Hepatocyte (in vitro differentiated cells): ENCODE results near the gene RBM23. TPM values are rescaled to one million over a fixed set of nuclear protein-coding genes. Genes with fewer than 3 reads are reported as not detected.
"Not testable (repeated sequence)": the region's sequence is repeated elsewhere in the genome, so short reads cannot be mapped to it uniquely, and the experiment has no call there.

ENCODE experiments used
- DNase-seq: peaks from one replicate; pipeline ENCODE4 v3.0.0-alpha.2; 2016; ENCODE audit warnings: low spot score
- H2AFZ ChIP-seq: fragments of 200-600 bp; sonication (generic); 2 replicates; pipeline ENCODE4 v1.6.0; 2016; ENCODE audit warnings: antibody characterized with exemption, mild to moderate bottlenecking
- H3K27ac ChIP-seq: fragments of 200-600 bp; sonication (generic); 2 replicates; pipeline ENCODE4 v1.5.1; 2016; ENCODE audit warnings: mild to moderate bottlenecking
- H3K27me3 ChIP-seq: fragments of 200-600 bp; sonication (generic); 2 replicates; pipeline ENCODE4 v1.6.1; 2016
- H3K36me3 ChIP-seq: fragments of 200-600 bp; sonication (generic); replicated peaks from 2 replicates; pipeline ENCODE4 v1.5.1; 2016; ENCODE audit warnings: low read depth; ENCODE audit not compliant: insufficient read depth
- H3K4me1 ChIP-seq: fragments of 200-600 bp; sonication (generic); 2 replicates; pipeline ENCODE4 v1.5.1; 2016; ENCODE audit warnings: mild to moderate bottlenecking, moderate library complexity; ENCODE audit not compliant: insufficient read depth
- H3K4me2 ChIP-seq: fragments of 200-600 bp; sonication (generic); 2 replicates; pipeline ENCODE4 v1.6.0; 2016
- H3K4me3 ChIP-seq: fragments of 200-600 bp; sonication (generic); 2 replicates; pipeline ENCODE4 v1.5.1; 2016; ENCODE audit warnings: mild to moderate bottlenecking
- H3K79me2 ChIP-seq: fragments of 200-600 bp; sonication (generic); 2 replicates; pipeline ENCODE4 v1.6.0; 2017; ENCODE audit warnings: mild to moderate bottlenecking
- H3K9me2 ChIP-seq: fragments of 200-600 bp; sonication (generic); replicated peaks from 2 replicates; pipeline ENCODE4 v1.6.0; 2017; ENCODE audit warnings: mild to moderate bottlenecking; ENCODE audit not compliant: insufficient read depth
- H3K9me3 ChIP-seq: fragments of 200-600 bp; sonication (generic); 2 replicates; pipeline ENCODE4 v1.5.1; 2016; ENCODE audit warnings: low read depth, mild to moderate bottlenecking
- H4K20me1 ChIP-seq: fragments of 200-600 bp; sonication (generic); 2 replicates; pipeline ENCODE4 v1.6.0; 2016; ENCODE audit warnings: mild to moderate bottlenecking; ENCODE audit not compliant: insufficient read depth, poor library complexity, severe bottlenecking
- CTCF ChIP-seq: fragments of 200-600 bp; sonication (generic); IDR thresholded peaks from 2 replicates; pipeline ENCODE4 v1.5.1; 2016; ENCODE audit warnings: antibody characterized with exemption, mild to moderate bottlenecking; ENCODE audit not compliant: poor library complexity
- EZH2 ChIP-seq: fragments of 200-600 bp; sonication (generic); IDR thresholded peaks from 2 replicates; pipeline ENCODE4 v1.6.1; 2016; ENCODE audit warnings: antibody characterized with exemption, mild to moderate bottlenecking, borderline replicate concordance
- EZH2phosphoT487 ChIP-seq: fragments of 200-600 bp; sonication (generic); IDR thresholded peaks from one replicate; pipeline ENCODE4 v1.6.1; 2018; ENCODE audit warnings: antibody characterized with exemption, mild to moderate bottlenecking, low read depth, moderate library complexity; ENCODE audit not compliant: unreplicated experiment, severe bottlenecking
- WGBS: methylation state at CpG from one replicate; pipeline ENCODE4 v1.1.6; 2016; ENCODE audit warnings: low lambda C conversion rate; ENCODE audit errors: missing lambda C conversion rate; 5-methylcytosine and 5-hydroxymethylcytosine counted together
- polyA plus RNA-seq: library from polyadenylated mRNA; unstranded; fragments of >200 nt; fragmentation: Nextera tagmentation; extraction: Ambion mirVana; gene quantifications from 2 replicates; pipeline ENCODE4 v1.2.1, GENCODE V29; 2016
- total RNA-seq: library from RNA; depleted of rRNA; stranded (reverse); fragments of >200 nt; gene quantifications from 2 replicates; pipeline ENCODE4 v1.2.3, GENCODE V29; 2014

Gene RBM23
- total and polyA plus RNA-seq, 2 experiments from 2014 or later = 74.1 to 236 TPM

GRCh38 chr14:22955702-22956569 lies 37.0 kb upstream of the RBM23 start:
- H2AFZ ChIP-seq = peak overlapping the region; percentile 95
- H3K36me3 ChIP-seq = no peaks in the 10 kb centered on the region
- peak; percentile 37 for DNase-seq
- TF ChIP-seq EZH2phosphoT487 (no peak), CTCF (no peak), EZH2 (no peak)
- H3K4me1 ChIP-seq = peaks cover 10% of the 10 kb centered on the region
- no peaks in the 10 kb centered on the region for H3K9me2 ChIP-seq
- H3K9me3 ChIP-seq = no peaks in the 10 kb centered on the region
- H3K4me3 ChIP-seq = peak overlapping the region; percentile 91
- H4K20me1 ChIP-seq = no peaks in the 10 kb centered on the region
- no peaks in the 10 kb centered on the region for H3K79me2 ChIP-seq
- peak overlapping the region; percentile 79 for H3K4me2 ChIP-seq
- 17% methylated on average over 19 of the region's 19 CpGs for WGBS
- H3K27ac ChIP-seq = peak overlapping the region; percentile 99
- no peaks in the 10 kb centered on the region for H3K27me3 ChIP-seq

GRCh38 chr14:22952418-22952817 lies 33.5 kb upstream of the RBM23 start:
- no peak overlapping the region for H3K4me2 ChIP-seq
- no peak overlapping the region for H2AFZ ChIP-seq
- no peak overlapping the region for H3K4me3 ChIP-seq
- no peak overlapping the region for H3K27ac ChIP-seq
- peaks cover 10% of the 10 kb centered on the region for H3K4me1 ChIP-seq
- DNase-seq = no peak
- no peaks in the 10 kb centered on the region for H3K9me2 ChIP-seq
- no peaks in the 10 kb centered on the region for H3K27me3 ChIP-seq
- TF ChIP-seq EZH2 = no peak
- no peak for TF ChIP-seq EZH2phosphoT487
- no peak for TF ChIP-seq CTCF
- H3K9me3 ChIP-seq = no peaks in the 10 kb centered on the region
- H3K79me2 ChIP-seq = no peaks in the 10 kb centered on the region
- WGBS = 95% methylated on average over 1 of the region's 1 CpG
- no peaks in the 10 kb centered on the region for H3K36me3 ChIP-seq
- no peaks in the 10 kb centered on the region for H4K20me1 ChIP-seq

GRCh38 chr14:22951795-22952194 lies 32.8 kb upstream of the RBM23 start:
- H3K9me3 ChIP-seq, H3K4me3 ChIP-seq, H3K4me2 ChIP-seq, H4K20me1 ChIP-seq, H3K36me3 ChIP-seq, H3K9me2 ChIP-seq, H3K4me1 ChIP-seq, H3K27me3 ChIP-seq, DNase-seq, H3K27ac ChIP-seq, H3K79me2 ChIP-seq, H2AFZ ChIP-seq: not testable (repeated sequence)
- 97% methylated on average over 8 of the region's 8 CpGs for WGBS

- no peaks in the 10 kb centered on the region for H3K79me2 ChIP-seq
- 83% methylated on average over 3 of the region's 3 CpGs for WGBS
- H3K27me3 ChIP-seq = no peaks in the 10 kb centered on the region
- no peak overlapping the region for H3K4me3 ChIP-seq
- TF ChIP-seq EZH2phosphoT487 (no peak), EZH2 (no peak), CTCF (no peak)
- no peaks in the 10 kb centered on the region for H4K20me1 ChIP-seq
- no peak overlapping the region for H3K27ac ChIP-seq
- H3K4me1 ChIP-seq = no peaks in the 10 kb centered on the region
- H3K36me3 ChIP-seq = no peaks in the 10 kb centered on the region
- H3K9me3 ChIP-seq = no peaks in the 10 kb centered on the region
- H3K9me2 ChIP-seq = no peaks in the 10 kb centered on the region
- DNase-seq = no peak
- H2AFZ ChIP-seq = no peak overlapping the region
- no peak overlapping the region for H3K4me2 ChIP-seq
Observed at GRCh38 chr14:22945642-22946041, 26.7 kb upstream of the RBM23 start.
